HL-60 (cell line): ENCODE measurements around the gene TEAD2.

Experiments
- DNase-seq, 2 experiments: peaks; one replicate each; pipeline ENCODE4 v3.0.0-alpha.2; 2010 to 2020; ENCODE audit warnings: low read depth in 1 of 2, low spot score in 1 of 2
- H3K27ac ChIP-seq: fragments of 250-450 bp; sonication (Bioruptor Pico); replicated peaks from 2 replicates; pipeline ENCODE4 v1.5.1; 2020; ENCODE audit warnings: mild to moderate bottlenecking, moderate library complexity
- H3K27me3 ChIP-seq: fragments of 250-450 bp; sonication (Bioruptor Pico); 2 replicates; pipeline ENCODE4 v1.5.1; 2021; ENCODE audit warnings: mild to moderate bottlenecking, moderate library complexity; ENCODE audit not compliant: insufficient read depth, poor library complexity, severe bottlenecking
- H3K4me3 ChIP-seq: replicated peaks from 2 replicates; pipeline ENCODE4 v1.5.1; 2011; ENCODE audit warnings: mild to moderate bottlenecking, control low read depth, low read length; ENCODE audit not compliant: insufficient read depth
- GABPA ChIP-seq: IDR thresholded peaks from 2 replicates; pipeline ENCODE4 v1.6.1; 2012; ENCODE audit warnings: low read depth
- POLR2AphosphoS5 ChIP-seq: IDR thresholded peaks from 2 replicates; pipeline ENCODE4 v1.6.1; 2012; ENCODE audit warnings: low read depth
- SPI1 ChIP-seq: IDR thresholded peaks from 2 replicates; pipeline ENCODE4 v1.6.1; 2012; ENCODE audit warnings: low read depth, mild to moderate bottlenecking, borderline replicate concordance
- TF ChIP-seq, protein P1 (sequence below): IDR thresholded peaks from one replicate; pipeline ENCODE4 v1.5.1; 2011; ENCODE audit warnings: low read length, control low read depth, inconsistent platforms; ENCODE audit not compliant: insufficient read depth
- TF ChIP-seq, protein P2 (sequence below): IDR thresholded peaks from 2 replicates; pipeline ENCODE4 v1.6.1; 2012; ENCODE audit warnings: low read depth; ENCODE audit not compliant: insufficient replicate concordance

The TEAD2 gene

GRCh38 chr19:49340069-49340864 lies 21.9 kb downstream of the TEAD2 start:
- DNase-seq: no peak
- Histone ChIP-seq H3K4me3 (no peak overlapping the region), H3K27ac (no peak overlapping the region), H3K27me3 (no peaks in the 10 kb centered on the region)
- TF ChIP-seq GABPA: no peak
- no peak for TF ChIP-seq SPI1
- TF ChIP-seq POLR2AphosphoS5: no peak
- TF ChIP-seq, protein P1, sequence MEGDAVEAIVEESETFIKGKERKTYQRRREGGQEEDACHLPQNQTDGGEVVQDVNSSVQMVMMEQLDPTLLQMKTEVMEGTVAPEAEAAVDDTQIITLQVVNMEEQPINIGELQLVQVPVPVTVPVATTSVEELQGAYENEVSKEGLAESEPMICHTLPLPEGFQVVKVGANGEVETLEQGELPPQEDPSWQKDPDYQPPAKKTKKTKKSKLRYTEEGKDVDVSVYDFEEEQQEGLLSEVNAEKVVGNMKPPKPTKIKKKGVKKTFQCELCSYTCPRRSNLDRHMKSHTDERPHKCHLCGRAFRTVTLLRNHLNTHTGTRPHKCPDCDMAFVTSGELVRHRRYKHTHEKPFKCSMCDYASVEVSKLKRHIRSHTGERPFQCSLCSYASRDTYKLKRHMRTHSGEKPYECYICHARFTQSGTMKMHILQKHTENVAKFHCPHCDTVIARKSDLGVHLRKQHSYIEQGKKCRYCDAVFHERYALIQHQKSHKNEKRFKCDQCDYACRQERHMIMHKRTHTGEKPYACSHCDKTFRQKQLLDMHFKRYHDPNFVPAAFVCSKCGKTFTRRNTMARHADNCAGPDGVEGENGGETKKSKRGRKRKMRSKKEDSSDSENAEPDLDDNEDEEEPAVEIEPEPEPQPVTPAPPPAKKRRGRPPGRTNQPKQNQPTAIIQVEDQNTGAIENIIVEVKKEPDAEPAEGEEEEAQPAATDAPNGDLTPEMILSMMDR: no peak
- TF ChIP-seq, protein P2, sequence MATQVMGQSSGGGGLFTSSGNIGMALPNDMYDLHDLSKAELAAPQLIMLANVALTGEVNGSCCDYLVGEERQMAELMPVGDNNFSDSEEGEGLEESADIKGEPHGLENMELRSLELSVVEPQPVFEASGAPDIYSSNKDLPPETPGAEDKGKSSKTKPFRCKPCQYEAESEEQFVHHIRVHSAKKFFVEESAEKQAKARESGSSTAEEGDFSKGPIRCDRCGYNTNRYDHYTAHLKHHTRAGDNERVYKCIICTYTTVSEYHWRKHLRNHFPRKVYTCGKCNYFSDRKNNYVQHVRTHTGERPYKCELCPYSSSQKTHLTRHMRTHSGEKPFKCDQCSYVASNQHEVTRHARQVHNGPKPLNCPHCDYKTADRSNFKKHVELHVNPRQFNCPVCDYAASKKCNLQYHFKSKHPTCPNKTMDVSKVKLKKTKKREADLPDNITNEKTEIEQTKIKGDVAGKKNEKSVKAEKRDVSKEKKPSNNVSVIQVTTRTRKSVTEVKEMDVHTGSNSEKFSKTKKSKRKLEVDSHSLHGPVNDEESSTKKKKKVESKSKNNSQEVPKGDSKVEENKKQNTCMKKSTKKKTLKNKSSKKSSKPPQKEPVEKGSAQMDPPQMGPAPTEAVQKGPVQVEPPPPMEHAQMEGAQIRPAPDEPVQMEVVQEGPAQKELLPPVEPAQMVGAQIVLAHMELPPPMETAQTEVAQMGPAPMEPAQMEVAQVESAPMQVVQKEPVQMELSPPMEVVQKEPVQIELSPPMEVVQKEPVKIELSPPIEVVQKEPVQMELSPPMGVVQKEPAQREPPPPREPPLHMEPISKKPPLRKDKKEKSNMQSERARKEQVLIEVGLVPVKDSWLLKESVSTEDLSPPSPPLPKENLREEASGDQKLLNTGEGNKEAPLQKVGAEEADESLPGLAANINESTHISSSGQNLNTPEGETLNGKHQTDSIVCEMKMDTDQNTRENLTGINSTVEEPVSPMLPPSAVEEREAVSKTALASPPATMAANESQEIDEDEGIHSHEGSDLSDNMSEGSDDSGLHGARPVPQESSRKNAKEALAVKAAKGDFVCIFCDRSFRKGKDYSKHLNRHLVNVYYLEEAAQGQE: no peak

- H3K27ac ChIP-seq: no peak overlapping the region
- no peaks in the 10 kb centered on the region for H3K27me3 ChIP-seq
- DNase-seq: no peak
- TF ChIP-seq, protein P1: no peak
- no peak for TF ChIP-seq SPI1
- no peak for TF ChIP-seq POLR2AphosphoS5
- TF ChIP-seq, protein P2: no peak
- no peak for TF ChIP-seq GABPA
- no peak overlapping the region for H3K4me3 ChIP-seq
Observed at GRCh38 chr19:49339301-49340068, 22.7 kb downstream of the TEAD2 start.

DNA sequence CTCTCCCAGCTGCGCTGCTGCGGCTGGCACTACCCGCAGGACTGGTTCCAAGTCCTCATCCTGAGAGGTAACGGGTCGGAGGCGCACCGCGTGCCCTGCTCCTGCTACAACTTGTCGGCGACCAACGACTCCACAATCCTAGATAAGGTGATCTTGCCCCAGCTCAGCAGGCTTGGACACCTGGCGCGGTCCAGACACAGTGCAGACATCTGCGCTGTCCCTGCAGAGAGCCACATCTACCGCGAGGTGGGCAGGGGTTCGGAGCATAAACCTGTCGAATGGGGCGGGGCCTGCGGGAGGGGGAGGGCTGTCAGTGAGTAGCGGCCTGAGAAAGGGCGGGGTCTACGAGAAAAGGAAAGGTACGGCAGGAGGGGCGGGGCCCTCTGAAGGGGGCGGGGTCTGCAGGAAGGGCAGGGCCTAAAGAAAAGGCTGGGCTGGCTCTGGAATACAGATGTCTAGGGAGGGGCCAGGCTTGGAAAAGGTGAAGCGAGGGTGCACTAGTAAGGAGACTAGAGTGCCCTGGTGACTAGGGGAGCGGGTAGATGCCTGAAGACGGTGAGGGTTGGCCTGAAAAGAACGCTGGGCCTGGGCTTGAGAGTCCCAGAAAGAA lies 23.4 kb downstream of the TEAD2 start:
- TF ChIP-seq POLR2AphosphoS5 (no peak), GABPA (no peak), SPI1 (no peak)
- TF ChIP-seq, protein P1: no peak
- TF ChIP-seq, protein P2: no peak
- DNase-seq: no peak
- H3K27ac ChIP-seq: no peak overlapping the region
- H3K27me3 ChIP-seq: no peaks in the 10 kb centered on the region
- H3K4me3 ChIP-seq: no peak overlapping the region
